Sigmoid colon (tissue), 4 donors: Measurements from ENCODE around the gene KAT2A.

ENCODE experiments used
- CTCF ChIP-seq, 4 experiments: fragments of 450-650 bp in 3 of 4; fragments of 200-600 bp in 1 of 4; IDR thresholded peaks; one replicate each; pipeline ENCODE4 v1.5.1; 2016 to 2019; ENCODE audit warnings: antibody characterized with exemption in 4 of 4, mild to moderate bottlenecking in 3 of 4, moderate library complexity in 2 of 4
- EP300 ChIP-seq, 4 donors: sonication (generic); formaldehyde crosslinking; IDR thresholded peaks; one replicate each; pipeline ENCODE4 v1.6.1; 2017; ENCODE audit warnings: antibody characterized with exemption in 4 of 4
- POLR2A ChIP-seq, 2 donors: fragments of 450-650 bp; IDR thresholded peaks; one replicate each; pipeline ENCODE4 v1.6.1; 2016; ENCODE audit warnings: antibody characterized with exemption in 2 of 2, mild to moderate bottlenecking in 2 of 2, moderate library complexity in 2 of 2
- POLR2AphosphoS5 ChIP-seq, 4 donors: sonication (generic); formaldehyde crosslinking; IDR thresholded peaks; one replicate each; pipeline ENCODE4 v1.6.1; 2017; ENCODE audit warnings: antibody characterized with exemption in 4 of 4

- TF ChIP-seq CTCF (IDR thresholded peaks at IDR 0.05), result no peak
- no peak for TF ChIP-seq EP300 (IDR thresholded peaks at IDR 0.05)
- TF ChIP-seq POLR2A (IDR thresholded peaks at IDR 0.05), result no peak
- TF ChIP-seq POLR2AphosphoS5 (IDR thresholded peaks at IDR 0.05), result no peak
Observed at GRCh38 chr17:42163113-42163512, 41.9 kb upstream of the KAT2A start.
